K562 (cell line): ENCODE measurements around the gene PKD2. TPM values are rescaled to one million over a fixed set of nuclear protein-coding genes. Genes with fewer than 3 reads are reported as not detected.

Experiments
- ATAC-seq: fragments of 200-7000 bp; cut with Tn5 transposase; 3 replicates; pipeline ENCODE4 v1.9.1; 2020; ENCODE audit warnings: moderate library complexity
- BruUV-seq: library from RNA; stranded (reverse); fragments of 400-500 nt; replicated peaks from 2 replicates; lab custom pipeline; 2021; lab: Mats Ljungman, UMichigan
- CTCF ChIA-PET: fragments of 300-600 bp; formaldehyde crosslinking; extraction: SDS; loops from one replicate; lab custom pipeline; 2021; ENCODE audit warnings: low intra/inter-chr PET ratio; lab: Yijun Ruan, JAX
- POLR2A ChIA-PET: fragments of 300-600, 350-650 bp; sonication (Branson Sonifier 250); formaldehyde crosslinking; extraction: SDS; loops from one replicate; lab custom pipeline; 2021; ENCODE audit warnings: antibody characterized with exemption, inconsistent platforms; lab: Yijun Ruan, JAX
- DNase-seq, 4 experiments: peaks; one replicate each; pipeline versions ENCODE4 v3.0.0 to v3.0.0-alpha.2; 2011 to 2018; ENCODE audit warnings: low spot score in 3 of 4, mixed read lengths in 3 of 4; ENCODE audit errors: extremely low read depth in 1 of 4
- FAIRE-seq: peaks from 2 replicates; lab custom pipeline; 2011; peaks lifted over from hg19 to GRCh38; lab: Jason Lieb, UNC
- H2AFZ ChIP-seq: 2 replicates; pipeline ENCODE4 v1.6.0; 2011; ENCODE audit warnings: low read depth, low read length, control low read depth, inconsistent platforms
- H3K27ac ChIP-seq: fragments of 200-600 bp; 3 replicates; pipeline ENCODE4 v1.8.0; 2011; ENCODE audit warnings: low read depth, mild to moderate bottlenecking, control low read depth, inconsistent platforms, low read length, moderate library complexity, mixed read lengths; ENCODE audit errors: extremely low read depth
- H3K27me3 ChIP-seq, 2 experiments: fragments of 300-600 bp in 1 of 2; 2 replicates in 1 of 2; 3 replicates in 1 of 2; pipeline versions ENCODE4 v1.6.0 to v1.8.0; 2011; ENCODE audit warnings: inconsistent platforms in 2 of 2, low read length in 2 of 2, mild to moderate bottlenecking in 1 of 2, mixed read lengths in 1 of 2, moderate library complexity in 1 of 2; ENCODE audit not compliant: control insufficient read depth in 2 of 2, insufficient read depth in 2 of 2
- H3K36me3 ChIP-seq: fragments of 300-600 bp; 3 replicates; pipeline ENCODE4 v1.8.0; 2011; ENCODE audit warnings: mild to moderate bottlenecking, low read length, inconsistent platforms; ENCODE audit not compliant: control insufficient read depth, insufficient read depth
- H3K4me1 ChIP-seq, 2 experiments: fragments of 200-600 bp in 1 of 2; replicated peaks in 1 of 2; 2 replicates in 1 of 2; 3 replicates in 1 of 2; pipeline versions ENCODE4 v1.5.1 to v1.8.0; 2011; ENCODE audit warnings: inconsistent platforms in 2 of 2, low read length in 2 of 2, mild to moderate bottlenecking in 1 of 2, mixed read lengths in 1 of 2, moderate library complexity in 1 of 2; ENCODE audit not compliant: control insufficient read depth in 2 of 2, insufficient read depth in 2 of 2
- H3K4me2 ChIP-seq: 2 replicates; pipeline ENCODE4 v1.6.1; 2011; ENCODE audit warnings: low read length, control low read depth, inconsistent platforms, mixed read lengths; ENCODE audit not compliant: insufficient read depth
- H3K4me3 ChIP-seq: fragments of 200-600 bp; sonication (generic), shearing (Covaris generic); 2 replicates; pipeline ENCODE4 v1.5.1; 2016; ENCODE audit warnings: control low read depth, inconsistent platforms
- H3K79me2 ChIP-seq: fragments of 200-600 bp; 3 replicates; pipeline ENCODE4 v1.8.0; 2011; ENCODE audit warnings: low read length, inconsistent platforms; ENCODE audit not compliant: control insufficient read depth, insufficient read depth
- H3K9ac ChIP-seq, 2 experiments: 2 replicates each; pipeline versions ENCODE4 v1.6.0 to v1.6.1; 2011; ENCODE audit warnings: low read depth in 2 of 2, low read length in 2 of 2, control low read depth in 1 of 2, inconsistent platforms in 1 of 2, mild to moderate bottlenecking in 1 of 2, mixed read lengths in 1 of 2; ENCODE audit not compliant: insufficient read depth in 1 of 2
- H3K9me1 ChIP-seq: one replicate; pipeline ENCODE4 v1.6.0; 2011; ENCODE audit warnings: inconsistent platforms, mild to moderate bottlenecking, low read length, moderate library complexity; ENCODE audit not compliant: control insufficient read depth, insufficient read depth
- H3K9me3 ChIP-seq: replicated peaks from 2 replicates; pipeline ENCODE4 v1.5.1; 2011; ENCODE audit warnings: low read depth, low read length, inconsistent platforms; ENCODE audit not compliant: control insufficient read depth, insufficient read depth
- H4K20me1 ChIP-seq: replicated peaks from 2 replicates; pipeline ENCODE4 v1.6.1; 2011; ENCODE audit warnings: low read length, inconsistent platforms, mixed read lengths; ENCODE audit not compliant: control insufficient read depth, insufficient read depth
- CREB3L1 ChIP-seq: fragments of 450-650 bp; IDR thresholded peaks from 2 replicates; pipeline ENCODE4 v1.6.1; 2014; ENCODE audit warnings: low read depth, mild to moderate bottlenecking, moderate library complexity, borderline replicate concordance
- HNRNPLL ChIP-seq: fragments of 200-400 bp; formaldehyde crosslinking; IDR thresholded peaks from 2 replicates; pipeline ENCODE4 v1.6.1; 2017; ENCODE audit warnings: low read length, low read depth, mild to moderate bottlenecking; ENCODE audit not compliant: poor library complexity, severe bottlenecking
- IFI16 ChIP-seq: fragments of 250-450 bp; sonication (Bioruptor Pico); IDR thresholded peaks from 2 replicates; pipeline ENCODE4 v2.1.2; 2022; ENCODE audit warnings: mild to moderate bottlenecking, inconsistent platforms
- IRF9 ChIP-seq: fragments of 450-650 bp; IDR thresholded peaks from 2 replicates; pipeline ENCODE4 v1.6.1; 2016; ENCODE audit warnings: missing biosample characterization, missing genetic modification characterization
- MAZ ChIP-seq, 2 experiments: fragments of 450-650 bp in 1 of 2; sonication (generic) in 1 of 2; formaldehyde crosslinking; IDR thresholded peaks in 1 of 2; conservative IDR thresholded peaks in 1 of 2; 2 replicates each; pipeline versions ENCODE4 v1.4.0 to v1.5.0; 2020; ENCODE audit warnings: mild to moderate bottlenecking in 1 of 2, missing genetic modification reagents in 1 of 2
- MECOM ChIP-seq: fragments of 250-450 bp; sonication (Bioruptor Pico); IDR thresholded peaks from 2 replicates; pipeline ENCODE4 v1.8.0; 2022; ENCODE audit warnings: inconsistent platforms
- MTF1 ChIP-seq: fragments of 250-450 bp; sonication (Bioruptor Pico); IDR thresholded peaks from 2 replicates; pipeline ENCODE4 v1.9.0; 2021; ENCODE audit warnings: moderate library complexity, mild to moderate bottlenecking, inconsistent platforms, borderline replicate concordance
- NR1H2 ChIP-seq: sonication (generic); formaldehyde crosslinking; IDR thresholded peaks from 2 replicates; pipeline ENCODE4 v1.4.0; 2020; ENCODE audit warnings: mild to moderate bottlenecking, missing genetic modification reagents
- PKNOX1 ChIP-seq: fragments of 450-650 bp; IDR thresholded peaks from 2 replicates; pipeline ENCODE4 v1.6.1; 2016
- POLR2H ChIP-seq: IDR thresholded peaks from 2 replicates; pipeline ENCODE4 v1.6.1; 2016; ENCODE audit warnings: missing genetic modification characterization, low read depth, mild to moderate bottlenecking, control low read depth, missing compliant biosample characterization, moderate library complexity
- SP1 ChIP-seq: sonication (generic); formaldehyde crosslinking; IDR thresholded peaks from 2 replicates; pipeline ENCODE4 v1.8.1; 2022; ENCODE audit warnings: mild to moderate bottlenecking, missing genetic modification reagents
- XRCC3 ChIP-seq: fragments of 450-650 bp; IDR thresholded peaks from 2 replicates; pipeline ENCODE4 v1.6.1; 2017; ENCODE audit warnings: mild to moderate bottlenecking, moderate library complexity
- YBX1 ChIP-seq: fragments of 450-650 bp; IDR thresholded peaks from 2 replicates; pipeline ENCODE4 v1.7.1; 2016; ENCODE audit warnings: mild to moderate bottlenecking
- ZBTB7A ChIP-seq: IDR thresholded peaks from 2 replicates; pipeline ENCODE4 v1.6.1; 2011; ENCODE audit warnings: low read depth, mild to moderate bottlenecking, low read length, moderate library complexity, borderline replicate concordance; ENCODE audit not compliant: control insufficient read depth
- ZFX ChIP-seq: sonication (generic); formaldehyde crosslinking; IDR thresholded peaks from 2 replicates; pipeline ENCODE4 v1.8.0; 2022; ENCODE audit warnings: mild to moderate bottlenecking, missing genetic modification reagents, moderate library complexity
- ZNF212 ChIP-seq: fragments of 450-650 bp; formaldehyde crosslinking; IDR thresholded peaks from 2 replicates; pipeline ENCODE4 v1.4.0; 2020; ENCODE audit warnings: mild to moderate bottlenecking
- ZNF274 ChIP-seq: IDR thresholded peaks from 2 replicates; pipeline ENCODE4 v1.6.1; 2011; ENCODE audit warnings: low read depth, mild to moderate bottlenecking, low read length, moderate library complexity, borderline replicate concordance
- ZNF584 ChIP-seq: fragments of 200-800 bp; sonication (Bioruptor generic); IDR thresholded peaks from 2 replicates; pipeline ENCODE4 v1.6.1; 2016; ENCODE audit warnings: low read depth, mild to moderate bottlenecking, missing genetic modification characterization, missing compliant biosample characterization
- WGBS: fragments of 100-300 bp; shearing (Covaris generic); methylation state at CpG from one replicate; pipeline ENCODE4 v1.1.6; 2016; ENCODE audit warnings: low coverage, mixed read lengths; ENCODE audit not compliant: insufficient coverage; ENCODE audit errors: missing lambda C conversion rate; 5-methylcytosine and 5-hydroxymethylcytosine counted together
- in situ Hi-C: fragments of 300-500 bp; cut with MboI; formaldehyde crosslinking; loops from 4 replicates; pipeline ENCODE4 v1.15.0; 2018; ENCODE audit warnings: inconsistent platforms, mixed read lengths
- intact Hi-C: fragments of 100-400 bp; cut with micrococcal nuclease; formaldehyde crosslinking; loops from 2 replicates; pipeline ENCODE4 v1.14.2; 2022
- polyA plus RNA-seq, 8 experiments: library from polyadenylated mRNA; depleted of rRNA in 4 of 8; stranded (reverse) in 5 of 8; unstranded in 3 of 8; fragments of >200 nt; fragmentation: Nextera tagmentation in 2 of 8; fragmentation: Illumina TruSeq in 1 of 8; extraction: Ambion mirVana in 2 of 8; extraction: Trizol in 1 of 8; gene quantifications; 2 replicates each; pipeline versions ENCODE4 v1.2.1 to v1.2.3, GENCODE V29; 2011 to 2014; ENCODE audit warnings: inconsistent platforms in 1 of 8, missing spikeins in 1 of 8
- total RNA-seq, 7 experiments: library from RNA; depleted of rRNA in 6 of 7; stranded (reverse); fragments of >200 nt in 6 of 7; fragmentation: Illumina TruSeq in 2 of 7; extraction: Trizol in 2 of 7; gene quantifications; 2 replicates each; pipeline versions ENCODE4 v1.2.1 to v1.2.3, GENCODE V29; 2011 to 2021; ENCODE audit warnings: low replicate concordance in 1 of 7

Gene PKD2
- total and polyA plus RNA-seq, 9 of the 15 experiments (the other 6 are each of a cell fraction or from before 2014, with no cell fraction given) = 0.11 to 1.2 (median 0.47) TPM

DNA sequence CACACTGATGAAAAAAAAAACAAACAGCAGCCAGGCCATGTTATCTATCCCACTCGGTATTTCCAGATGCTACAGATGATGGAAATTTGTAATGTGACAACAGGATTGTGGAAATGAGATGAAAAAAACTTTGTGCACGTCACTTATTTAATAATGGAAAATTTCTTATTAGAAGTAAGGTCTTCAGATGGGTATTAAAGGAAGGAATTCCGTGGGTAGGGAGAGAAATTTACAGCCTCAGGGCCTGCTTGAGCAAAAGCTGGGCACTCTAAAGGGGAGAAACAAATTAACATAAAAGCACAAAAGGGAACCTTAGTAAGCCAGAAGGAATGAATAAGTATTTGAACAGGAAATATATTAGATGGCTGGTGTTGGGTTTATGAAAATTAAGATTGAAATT lies 4.2 kb upstream of the PKD2 start:
- peaks cover 0 to 13% of the 10 kb centered on the region in 2 experiments; a peak in 3 of 5 replicates for H3K4me1 ChIP-seq
- TF ChIP-seq ZNF584 (CRISPR knock-in tag) = no peak
- TF ChIP-seq XRCC3 = no peak
- no peak for TF ChIP-seq ZNF212
- no peak for TF ChIP-seq SP1 (CRISPR knock-in tag)
- no peak for TF ChIP-seq ZNF274
- TF ChIP-seq CREB3L1 = no peak
- no peak for TF ChIP-seq HNRNPLL
- no peak for TF ChIP-seq PKNOX1
- no peak for TF ChIP-seq POLR2H (tag)
- no peak for TF ChIP-seq IFI16 (CRISPR knock-in tag)
- no peak for TF ChIP-seq ZFX (CRISPR knock-in tag)
- no peak for TF ChIP-seq MTF1
- TF ChIP-seq MECOM = no peak
- no peak for TF ChIP-seq IRF9 (tag)
- no peak for TF ChIP-seq NR1H2
- TF ChIP-seq MAZ (CRISPR knock-in tag; conservative IDR thresholded peaks at IDR 0.05 in 1 of 2, IDR thresholded peaks at IDR 0.05 in 1 of 2) = no peak
- TF ChIP-seq YBX1 = no peak
- no peak for TF ChIP-seq ZBTB7A
- FAIRE-seq (no peak), ATAC-seq (no peak), DNase-seq (no peak)
- intact Hi-C loops (no loop called here), in situ Hi-C loops (no loop called here)
- no peaks in the 10 kb centered on the region for H3K9me3 ChIP-seq
- no TSS peak for BruUV-seq
- peaks cover 9 to 17% of the 10 kb centered on the region in 2 experiments; a peak in 4 of 5 replicates for H3K27me3 ChIP-seq
- H3K27ac ChIP-seq = no peak overlapping the region
- no peak overlapping the region for H3K9ac ChIP-seq
- no peaks in the 10 kb centered on the region for H3K36me3 ChIP-seq
- CTCF ChIA-PET = no interaction called here
- no peak overlapping the region for H2AFZ ChIP-seq
- H3K4me3 ChIP-seq = no peak overlapping the region
- H3K79me2 ChIP-seq = no peaks in the 10 kb centered on the region
- no peak overlapping the region for H3K4me2 ChIP-seq
- peaks cover 3% of the 10 kb centered on the region; the same call in 1 of the 2 replicates for H4K20me1 ChIP-seq
- H3K9me1 ChIP-seq = no peaks in the 10 kb centered on the region
- POLR2A ChIA-PET = no interaction called here
- 2% methylated on average over 3 of the region's 3 CpGs for WGBS
